HG03439 (cell line): ENCODE measurements around the gene ZBTB2.
"Not testable (repeated sequence)": the region's sequence is repeated elsewhere in the genome, so short reads cannot be mapped to it uniquely, and the experiment has no call there.

ENCODE experiments used
- ATAC-seq: cut with Tn5 transposase; IDR thresholded peaks from one replicate; pipeline ENCODE4 v1.9.1; 2021; ENCODE audit warnings: mild to moderate bottlenecking, moderate library complexity; ENCODE audit not compliant: unreplicated experiment

The ZBTB2 gene

GRCh38 chr6:151402228-151402627, 10.9 kb upstream of the ZBTB2 start:
- no peak for ATAC-seq

- no peak for ATAC-seq
Measured at GRCh38 chr6:151400473-151400872, 9.1 kb upstream of the ZBTB2 start.

- ATAC-seq: no peak
Measured at GRCh38 chr6:151399679-151400078, 8.3 kb upstream of the ZBTB2 start.

- no peak for ATAC-seq
Measured at GRCh38 chr6:151393410-151393809, 2.1 kb upstream of the ZBTB2 start.

- no peak for ATAC-seq
Measured at GRCh38 chr6:151392427-151392826, 1.1 kb upstream of the ZBTB2 start.

GRCh38 chr6:151390851-151391470, 398 bp downstream of the ZBTB2 start:
- peak; percentile 15 for ATAC-seq

GRCh38 chr6:151390276-151390850, 996 bp downstream of the ZBTB2 start:
- ATAC-seq: peak; percentile 83

- peak; percentile 62 for ATAC-seq
Measured at GRCh38 chr6:151389618-151390275, 1.6 kb downstream of the ZBTB2 start.

GRCh38 chr6:151388997-151389617, 2.3 kb downstream of the ZBTB2 start:
- ATAC-seq: no peak

- ATAC-seq: no peak
Measured at GRCh38 chr6:151388236-151388635, 3.1 kb downstream of the ZBTB2 start.

GRCh38 chr6:151387175-151387970, 4.0 kb downstream of the ZBTB2 start:
- no peak for ATAC-seq

GRCh38 chr6:151385177-151385576, 6.2 kb downstream of the ZBTB2 start:
- ATAC-seq: no peak

GRCh38 chr6:151384151-151384550, 7.2 kb downstream of the ZBTB2 start:
- no peak for ATAC-seq

GRCh38 chr6:151382631-151383030, 8.7 kb downstream of the ZBTB2 start:
- ATAC-seq: not testable (repeated sequence)

- ATAC-seq: no peak
Measured at GRCh38 chr6:151381722-151382121, 9.6 kb downstream of the ZBTB2 start.

GRCh38 chr6:151380848-151381205, 10.5 kb downstream of the ZBTB2 start:
- no peak for ATAC-seq

- peak; percentile 45 for ATAC-seq
Measured at GRCh38 chr6:151379933-151380847, 11.2 kb downstream of the ZBTB2 start.

GRCh38 chr6:151377095-151377494, 14.3 kb downstream of the ZBTB2 start:
- ATAC-seq: no peak

- no peak for ATAC-seq
Measured at GRCh38 chr6:151376440-151376839, 14.9 kb downstream of the ZBTB2 start.

GRCh38 chr6:151375833-151376232, 15.5 kb downstream of the ZBTB2 start:
- no peak for ATAC-seq
